ENCODE measurements around the gene DDR1. TPM values are rescaled to one million over a fixed set of nuclear protein-coding genes. Genes with fewer than 3 reads are reported as not detected.

DDR1 gene
- polyA plus RNA-seq, 1 donor from 2014 or later, result 196 TPM

DNA sequence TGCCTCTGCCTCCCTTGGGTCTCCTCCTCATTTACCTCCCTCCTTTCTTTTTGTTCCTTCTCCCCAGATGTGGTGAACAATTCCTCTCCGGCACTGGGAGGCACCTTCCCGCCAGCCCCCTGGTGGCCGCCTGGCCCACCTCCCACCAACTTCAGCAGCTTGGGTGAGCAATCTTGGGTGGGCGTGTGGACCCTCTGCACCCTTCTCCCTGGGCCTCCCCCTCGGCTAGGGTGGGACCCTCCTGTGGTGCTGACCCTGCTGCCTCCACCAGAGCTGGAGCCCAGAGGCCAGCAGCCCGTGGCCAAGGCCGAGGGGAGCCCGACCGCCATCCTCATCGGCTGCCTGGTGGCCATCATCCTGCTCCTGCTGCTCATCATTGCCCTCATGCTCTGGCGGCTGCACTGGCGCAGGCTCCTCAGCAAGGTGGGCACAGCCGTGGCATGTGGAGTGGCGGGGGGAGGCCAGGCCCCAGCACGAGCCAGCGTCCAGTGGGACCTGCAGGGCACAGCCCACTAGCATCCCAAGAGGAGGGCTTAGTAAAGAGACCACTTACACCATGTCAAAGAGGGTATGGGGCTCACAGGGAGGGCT is 8.8 kb downstream of the DDR1 start:
- peaks cover 34% of the 10 kb centered on the region for H3K79me2 ChIP-seq (replicated peaks; ENCODE audit: insufficient read depth, low read length)

DNA sequence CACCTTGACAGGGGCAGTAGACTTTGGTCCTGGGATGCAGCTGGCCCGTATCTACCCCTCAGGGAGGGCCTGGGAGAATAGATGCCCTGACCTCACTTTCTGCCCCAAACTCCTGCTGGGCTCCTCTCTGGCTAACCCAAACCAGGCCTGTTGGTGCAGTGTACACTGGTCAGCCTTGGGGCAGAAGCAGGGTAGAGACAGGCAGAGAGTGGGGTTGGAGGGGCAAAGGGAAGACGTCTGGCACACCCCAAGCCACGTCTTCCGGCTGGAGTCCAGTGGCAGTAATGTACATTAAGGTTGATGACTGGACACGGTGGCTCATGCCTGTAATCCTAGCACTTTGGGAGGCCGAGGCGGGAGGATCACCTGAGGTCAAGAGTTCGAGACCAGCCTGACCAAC is 9.3 kb downstream of the DDR1 start:
- H3K79me2 ChIP-seq (replicated peaks; ENCODE audit: insufficient read depth, low read length), result peaks cover 28% of the 10 kb centered on the region
- H4K20me1 ChIP-seq (ENCODE audit: insufficient read depth), result peaks cover 5% of the 10 kb centered on the region
- no peak overlapping the region for H3K9ac ChIP-seq (ENCODE audit: low read length)
- H3K4me2 ChIP-seq (ENCODE audit: low read length), result no peak overlapping the region
- H2AFZ ChIP-seq (ENCODE audit: low read depth, low read length), result no peak overlapping the region
- H3F3A ChIP-seq (ENCODE audit: insufficient read depth, low read length, poor library complexity, severe bottlenecking), result no peaks in the 10 kb centered on the region
- no peaks in the 10 kb centered on the region for H3K9me3 ChIP-seq (ENCODE audit: low read length)
- H3K36me3 ChIP-seq (ENCODE audit: insufficient read depth, low read length), result peaks cover 10% of the 10 kb centered on the region
- no peak for TF ChIP-seq EZH2 (IDR thresholded peaks at IDR 0.05; ENCODE audit: borderline replicate concordance, insufficient read depth, low read length, poor library complexity, severe bottlenecking)
- TF ChIP-seq POLR2AphosphoS5 (IDR thresholded peaks at IDR 0.05), result no peak
- TF ChIP-seq RAD21 (conservative IDR thresholded peaks at IDR 0.05), result no peak
- TF ChIP-seq, protein P1, sequence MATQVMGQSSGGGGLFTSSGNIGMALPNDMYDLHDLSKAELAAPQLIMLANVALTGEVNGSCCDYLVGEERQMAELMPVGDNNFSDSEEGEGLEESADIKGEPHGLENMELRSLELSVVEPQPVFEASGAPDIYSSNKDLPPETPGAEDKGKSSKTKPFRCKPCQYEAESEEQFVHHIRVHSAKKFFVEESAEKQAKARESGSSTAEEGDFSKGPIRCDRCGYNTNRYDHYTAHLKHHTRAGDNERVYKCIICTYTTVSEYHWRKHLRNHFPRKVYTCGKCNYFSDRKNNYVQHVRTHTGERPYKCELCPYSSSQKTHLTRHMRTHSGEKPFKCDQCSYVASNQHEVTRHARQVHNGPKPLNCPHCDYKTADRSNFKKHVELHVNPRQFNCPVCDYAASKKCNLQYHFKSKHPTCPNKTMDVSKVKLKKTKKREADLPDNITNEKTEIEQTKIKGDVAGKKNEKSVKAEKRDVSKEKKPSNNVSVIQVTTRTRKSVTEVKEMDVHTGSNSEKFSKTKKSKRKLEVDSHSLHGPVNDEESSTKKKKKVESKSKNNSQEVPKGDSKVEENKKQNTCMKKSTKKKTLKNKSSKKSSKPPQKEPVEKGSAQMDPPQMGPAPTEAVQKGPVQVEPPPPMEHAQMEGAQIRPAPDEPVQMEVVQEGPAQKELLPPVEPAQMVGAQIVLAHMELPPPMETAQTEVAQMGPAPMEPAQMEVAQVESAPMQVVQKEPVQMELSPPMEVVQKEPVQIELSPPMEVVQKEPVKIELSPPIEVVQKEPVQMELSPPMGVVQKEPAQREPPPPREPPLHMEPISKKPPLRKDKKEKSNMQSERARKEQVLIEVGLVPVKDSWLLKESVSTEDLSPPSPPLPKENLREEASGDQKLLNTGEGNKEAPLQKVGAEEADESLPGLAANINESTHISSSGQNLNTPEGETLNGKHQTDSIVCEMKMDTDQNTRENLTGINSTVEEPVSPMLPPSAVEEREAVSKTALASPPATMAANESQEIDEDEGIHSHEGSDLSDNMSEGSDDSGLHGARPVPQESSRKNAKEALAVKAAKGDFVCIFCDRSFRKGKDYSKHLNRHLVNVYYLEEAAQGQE (IDR thresholded peaks at IDR 0.05; ENCODE audit: borderline replicate concordance), result no peak
- no peak for TF ChIP-seq SMC3 (conservative IDR thresholded peaks at IDR 0.05; ENCODE audit: poor library complexity)
- TF ChIP-seq, protein P2, sequence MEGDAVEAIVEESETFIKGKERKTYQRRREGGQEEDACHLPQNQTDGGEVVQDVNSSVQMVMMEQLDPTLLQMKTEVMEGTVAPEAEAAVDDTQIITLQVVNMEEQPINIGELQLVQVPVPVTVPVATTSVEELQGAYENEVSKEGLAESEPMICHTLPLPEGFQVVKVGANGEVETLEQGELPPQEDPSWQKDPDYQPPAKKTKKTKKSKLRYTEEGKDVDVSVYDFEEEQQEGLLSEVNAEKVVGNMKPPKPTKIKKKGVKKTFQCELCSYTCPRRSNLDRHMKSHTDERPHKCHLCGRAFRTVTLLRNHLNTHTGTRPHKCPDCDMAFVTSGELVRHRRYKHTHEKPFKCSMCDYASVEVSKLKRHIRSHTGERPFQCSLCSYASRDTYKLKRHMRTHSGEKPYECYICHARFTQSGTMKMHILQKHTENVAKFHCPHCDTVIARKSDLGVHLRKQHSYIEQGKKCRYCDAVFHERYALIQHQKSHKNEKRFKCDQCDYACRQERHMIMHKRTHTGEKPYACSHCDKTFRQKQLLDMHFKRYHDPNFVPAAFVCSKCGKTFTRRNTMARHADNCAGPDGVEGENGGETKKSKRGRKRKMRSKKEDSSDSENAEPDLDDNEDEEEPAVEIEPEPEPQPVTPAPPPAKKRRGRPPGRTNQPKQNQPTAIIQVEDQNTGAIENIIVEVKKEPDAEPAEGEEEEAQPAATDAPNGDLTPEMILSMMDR (IDR thresholded peaks at IDR 0.05; ENCODE audit: poor library complexity, severe bottlenecking), result no peak
- TF ChIP-seq MXI1 (conservative IDR thresholded peaks at IDR 0.05; ENCODE audit: poor library complexity, severe bottlenecking), result no peak
- no peak for TF ChIP-seq TAF1 (IDR thresholded peaks at IDR 0.05; ENCODE audit: low read depth)
- no peak for TF ChIP-seq EP300 (conservative IDR thresholded peaks at IDR 0.05; ENCODE audit: poor library complexity, severe bottlenecking)
- no peak overlapping the region for H3K4me3 ChIP-seq (ENCODE audit: low read length)
- no peaks in the 10 kb centered on the region for H3K9me2 ChIP-seq (ENCODE audit: insufficient read depth, low read length)
- no peaks in the 10 kb centered on the region for H3K27me3 ChIP-seq (ENCODE audit: insufficient read depth, low read depth, low read length)
- H3K27ac ChIP-seq (ENCODE audit: low read length), result no peak overlapping the region

More for the DNA sequence above, 8.8 kb downstream of the DDR1 start:
- Histone ChIP-seq H2AFZ (ENCODE audit: low read depth, low read length) (no peak overlapping the region), H3K4me3 (ENCODE audit: low read length) (no peak overlapping the region), H3K36me3 (ENCODE audit: insufficient read depth, low read length) (peaks cover 10% of the 10 kb centered on the region), H3K27ac (ENCODE audit: low read length) (no peak overlapping the region), H3K4me2 (ENCODE audit: low read length) (no peak overlapping the region), H3K27me3 (ENCODE audit: insufficient read depth, low read depth, low read length) (no peaks in the 10 kb centered on the region), H3K9ac (ENCODE audit: low read length) (no peak overlapping the region), H3K9me3 (ENCODE audit: low read length) (no peaks in the 10 kb centered on the region), H4K20me1 (ENCODE audit: insufficient read depth) (peaks cover 5% of the 10 kb centered on the region), H3K9me2 (ENCODE audit: insufficient read depth, low read length) (no peaks in the 10 kb centered on the region), H3F3A (ENCODE audit: insufficient read depth, low read length, poor library complexity, severe bottlenecking) (no peaks in the 10 kb centered on the region)
- TF ChIP-seq TAF1 (IDR thresholded peaks at IDR 0.05; ENCODE audit: low read depth) (no peak), RAD21 (conservative IDR thresholded peaks at IDR 0.05) (no peak), EZH2 (IDR thresholded peaks at IDR 0.05; ENCODE audit: borderline replicate concordance, insufficient read depth, low read length, poor library complexity, severe bottlenecking) (no peak), POLR2AphosphoS5 (IDR thresholded peaks at IDR 0.05) (no peak), SMC3 (conservative IDR thresholded peaks at IDR 0.05; ENCODE audit: poor library complexity) (no peak), EP300 (conservative IDR thresholded peaks at IDR 0.05; ENCODE audit: poor library complexity, severe bottlenecking) (no peak), MXI1 (conservative IDR thresholded peaks at IDR 0.05; ENCODE audit: poor library complexity, severe bottlenecking) (no peak)
- TF ChIP-seq, protein P2 (IDR thresholded peaks at IDR 0.05; ENCODE audit: poor library complexity, severe bottlenecking), result no peak
- TF ChIP-seq, protein P1 (IDR thresholded peaks at IDR 0.05; ENCODE audit: borderline replicate concordance), result no peak
